PC-9 (cell line): Measurements from ENCODE around the gene SYNE1. TPM values are rescaled to one million over a fixed set of nuclear protein-coding genes. Genes with fewer than 3 reads are reported as not detected.

Experiments
- BruUV-seq: library from RNA; stranded (reverse); fragments of 400-500 nt; replicated peaks from 2 replicates; lab custom pipeline; 2021; lab: Mats Ljungman, UMichigan
- CTCF ChIA-PET: fragments of 300-600 bp; sonication (Branson Sonifier 250); formaldehyde crosslinking; loops from one replicate; lab custom pipeline; 2022; ENCODE audit warnings: antibody characterized with exemption; lab: Charles Lee
- POLR2A ChIA-PET: fragments of 300-600 bp; sonication (Branson Sonifier 250); formaldehyde crosslinking; loops from one replicate; lab custom pipeline; 2022; ENCODE audit warnings: antibody characterized with exemption; ENCODE audit not compliant: unreplicated experiment; lab: Charles Lee
- DNase-seq, 2 experiments: peaks; one replicate each; pipeline versions ENCODE4 v3.0.0 to v3.0.0-alpha.2; 2015 to 2022; ENCODE audit warnings: mixed read lengths in 1 of 2
- H2AFZ ChIP-seq: fragments of 200-600 bp; sonication (generic); 2 replicates; pipeline ENCODE4 v1.8.1; 2017; ENCODE audit warnings: antibody characterized with exemption
- H3F3A ChIP-seq: fragments of 200-600 bp; sonication (generic); 2 replicates; pipeline ENCODE4 v1.8.1; 2017; ENCODE audit warnings: antibody characterized with exemption, mild to moderate bottlenecking, low read depth; ENCODE audit not compliant: insufficient read depth
- H3K27ac ChIP-seq: fragments of 200-600 bp; sonication (generic); 2 replicates; pipeline ENCODE4 v1.6.1; 2016; ENCODE audit warnings: mixed run types
- H3K27me3 ChIP-seq: fragments of 200-600 bp; sonication (generic); 2 replicates; pipeline ENCODE4 v1.6.1; 2016; ENCODE audit warnings: low read depth, mixed run types; ENCODE audit not compliant: insufficient read depth
- H3K36me3 ChIP-seq: fragments of 200-600 bp; sonication (generic); 2 replicates; pipeline ENCODE4 v1.6.1; 2016; ENCODE audit warnings: low read depth, mixed run types
- H3K4me1 ChIP-seq: fragments of 200-600 bp; sonication (generic); replicated peaks from 2 replicates; pipeline ENCODE4 v1.6.1; 2016; ENCODE audit warnings: mixed run types; ENCODE audit not compliant: insufficient read depth
- H3K4me2 ChIP-seq: fragments of 200-600 bp; sonication (generic); 2 replicates; pipeline ENCODE4 v1.6.1; 2017; ENCODE audit warnings: mixed run types
- H3K4me3 ChIP-seq: fragments of 200-600 bp; sonication (generic); 2 replicates; pipeline ENCODE4 v1.6.1; 2016; ENCODE audit warnings: mixed run types
- H3K79me2 ChIP-seq: fragments of 200-600 bp; sonication (generic); 2 replicates; pipeline ENCODE4 v1.6.1; 2017; ENCODE audit warnings: low read depth, mixed run types
- H3K9me2 ChIP-seq: fragments of 200-600 bp; sonication (generic); 2 replicates; pipeline ENCODE4 v1.8.1; 2017; ENCODE audit warnings: mild to moderate bottlenecking; ENCODE audit not compliant: insufficient read depth
- H3K9me3 ChIP-seq: fragments of 200-600 bp; sonication (generic); 2 replicates; pipeline ENCODE4 v1.8.1; 2016; ENCODE audit warnings: low read depth; ENCODE audit not compliant: insufficient read depth
- H4K20me1 ChIP-seq: fragments of 200-600 bp; sonication (generic); 2 replicates; pipeline ENCODE4 v1.8.1; 2017; ENCODE audit not compliant: insufficient read depth
- CTCF ChIP-seq: fragments of 200-600 bp; sonication (generic); conservative IDR thresholded peaks from 2 replicates; pipeline ENCODE4 v1.6.1; 2017; ENCODE audit warnings: mixed run types, antibody characterized with exemption, mild to moderate bottlenecking, moderate library complexity
- EZH2 ChIP-seq: fragments of 200-600 bp; sonication (generic); IDR thresholded peaks from 2 replicates; pipeline ENCODE4 v1.8.0; 2017; ENCODE audit warnings: antibody characterized with exemption, low read depth
- intact Hi-C: fragments of 100-400 bp; cut with micrococcal nuclease; formaldehyde crosslinking; loops from one replicate; pipeline ENCODE4 v1.10.0; 2022; ENCODE audit not compliant: unreplicated experiment
- total RNA-seq: library from RNA; stranded (reverse); gene quantifications from 2 replicates; pipeline ENCODE4 v1.2.3, GENCODE V29; 2021

SYNE1 gene
- total RNA-seq, 1 experiment from 2014 or later: 13.4 TPM

- ChIA-PET POLR2A (no interaction called here), CTCF (no interaction called here)
- no peaks in the 10 kb centered on the region for H3K9me2 ChIP-seq
- TF ChIP-seq EZH2 (no peak), CTCF (no peak)
- H3K36me3 ChIP-seq: no peaks in the 10 kb centered on the region
- no peak overlapping the region for H3K4me2 ChIP-seq
- H3K27me3 ChIP-seq: no peaks in the 10 kb centered on the region
- H3K79me2 ChIP-seq: no peaks in the 10 kb centered on the region
- no peak overlapping the region for H3K4me3 ChIP-seq
- H3K9me3 ChIP-seq: no peaks in the 10 kb centered on the region
- intact Hi-C loops: loop anchor here (10.0 kb wide), 1 partner anchor 587 kb away; no protein-coding TSS in a partner anchor
- no peak for DNase-seq
- H2AFZ ChIP-seq: no peak overlapping the region
- BruUV-seq: no TSS peak
- no peaks in the 10 kb centered on the region for H3F3A ChIP-seq
- H3K27ac ChIP-seq: no peak overlapping the region
- peaks cover 10% of the 10 kb centered on the region for H3K4me1 ChIP-seq
- H4K20me1 ChIP-seq: no peaks in the 10 kb centered on the region
These were observed 285.4 kb downstream of the SYNE1 start for GRCh38 chr6:152351742-152352141.

- TF ChIP-seq EZH2 (no peak), CTCF (no peak)
- Histone ChIP-seq H2AFZ (no peak overlapping the region), H3K4me2 (no peak overlapping the region), H3K9me3 (no peaks in the 10 kb centered on the region), H3K9me2 (no peaks in the 10 kb centered on the region), H3K4me1 (peaks cover 9% of the 10 kb centered on the region), H3F3A (no peaks in the 10 kb centered on the region), H3K4me3 (no peak overlapping the region), H3K27ac (no peak overlapping the region), H3K36me3 (no peaks in the 10 kb centered on the region), H4K20me1 (no peaks in the 10 kb centered on the region), H3K27me3 (no peaks in the 10 kb centered on the region), H3K79me2 (no peaks in the 10 kb centered on the region)
- intact Hi-C loops: loop anchor here (10.0 kb wide), 1 partner anchor 586 kb away; no protein-coding TSS in a partner anchor
- ChIA-PET CTCF (no interaction called here), POLR2A (no interaction called here)
- DNase-seq: no peak
- no TSS peak for BruUV-seq
These were observed 286.1 kb downstream of the SYNE1 start for GRCh38 chr6:152351110-152351509.

- H3K9me2 ChIP-seq: no peaks in the 10 kb centered on the region
- H3K27ac ChIP-seq: no peak overlapping the region
- no peaks in the 10 kb centered on the region for H3K36me3 ChIP-seq
- no peak for DNase-seq
- H3K79me2 ChIP-seq: no peaks in the 10 kb centered on the region
- intact Hi-C loops: no loop called here
- no peak overlapping the region for H2AFZ ChIP-seq
- no peaks in the 10 kb centered on the region for H3K9me3 ChIP-seq
- BruUV-seq: no TSS peak
- H3K4me3 ChIP-seq: no peak overlapping the region
- POLR2A ChIA-PET: no interaction called here
- TF ChIP-seq CTCF (no peak), EZH2 (no peak)
- H3K4me1 ChIP-seq: no peaks in the 10 kb centered on the region
- H3F3A ChIP-seq: no peaks in the 10 kb centered on the region
- no peaks in the 10 kb centered on the region for H4K20me1 ChIP-seq
- H3K27me3 ChIP-seq: no peaks in the 10 kb centered on the region
- H3K4me2 ChIP-seq: no peak overlapping the region
- CTCF ChIA-PET: no interaction called here
These were observed 289.0 kb downstream of the SYNE1 start for GRCh38 chr6:152348116-152348515.
